T-helper 9 cell (primary cell): ENCODE data around the gene FOXR1.

ENCODE experiments used
- DNase-seq: peaks from one replicate; pipeline ENCODE4 v3.0.0-alpha.2; 2020
- total RNA-seq, 2 donors: gene quantifications; one replicate each; lab custom pipeline; 2026; lab: John Stamatoyannopoulos, UW

The FOXR1 gene
- total RNA-seq = 0 reads per million in 2 donors

GRCh38 chr11:118971646-118972045 is at the start of gene FOXR1:
FOXR1 (plus strand) TSS chr11:118971761; CDS start chr11:118971932, 171 bp downstream.
- no peak for DNase-seq

GRCh38 chr11:118921929-118922744 is 49.4 kb upstream of the FOXR1 start:
- DNase-seq = no peak

- DNase-seq = no peak
Observed at GRCh38 chr11:118922745-118923627, 48.6 kb upstream of the FOXR1 start.

GRCh38 chr11:118923721-118924587 is 47.6 kb upstream of the FOXR1 start:
- no peak for DNase-seq

- peak; percentile 36 for DNase-seq
Observed at GRCh38 chr11:118924591-118925585, 46.7 kb upstream of the FOXR1 start.

- no peak for DNase-seq
Observed at GRCh38 chr11:118927554-118928100, 43.9 kb upstream of the FOXR1 start.

GRCh38 chr11:118928101-118928869 is 43.3 kb upstream of the FOXR1 start:
- DNase-seq = peak; percentile 92

GRCh38 chr11:118928870-118929500 is 42.6 kb upstream of the FOXR1 start:
- no peak for DNase-seq

- peak; percentile 77 for DNase-seq
Observed at GRCh38 chr11:118929501-118930093, 42.0 kb upstream of the FOXR1 start.

- peak; percentile 87 for DNase-seq
Observed at GRCh38 chr11:118930094-118930712, 41.4 kb upstream of the FOXR1 start.

GRCh38 chr11:118931571-118931970 is 40.0 kb upstream of the FOXR1 start:
- no peak for DNase-seq

- no peak for DNase-seq
Observed at GRCh38 chr11:118933486-118933885, 38.1 kb upstream of the FOXR1 start.

GRCh38 chr11:118935376-118935775 is 36.2 kb upstream of the FOXR1 start:
- no peak for DNase-seq

GRCh38 chr11:118938491-118939403 is 32.8 kb upstream of the FOXR1 start:
- no peak for DNase-seq

- no peak for DNase-seq
Observed at GRCh38 chr11:118939404-118939915, 32.1 kb upstream of the FOXR1 start.

- no peak for DNase-seq
Observed at GRCh38 chr11:118939953-118940598, 31.5 kb upstream of the FOXR1 start.

- DNase-seq = no peak
Observed at GRCh38 chr11:118947091-118947490, 24.5 kb upstream of the FOXR1 start.
